ENCODE data around the gene TENM4. TPM values are rescaled to one million over a fixed set of nuclear protein-coding genes. Genes with fewer than 3 reads are reported as not detected.

TENM4 gene
- total RNA-seq, 2 donors from 2014 or later: 68.2 to 130 TPM

GRCh38 chr11:79486242-79486984 lies 45.6 kb upstream of the TENM4 start:
- Histone ChIP-seq H3K27me3 (ENCODE audit: control insufficient read depth, insufficient read depth, low read length, poor library complexity, severe bottlenecking) (peaks cover 14% of the 10 kb centered on the region), H3K27ac (ENCODE audit: low read depth, low read length) (no peak overlapping the region), H3K9ac (ENCODE audit: extremely low read depth, low read length, poor library complexity, severe bottlenecking) (no peak overlapping the region), H3K4me1 (ENCODE audit: control insufficient read depth, insufficient read depth, low read length) (peaks cover 6% of the 10 kb centered on the region), H3K36me3 (ENCODE audit: control insufficient read depth, insufficient read depth, low read length) (no peaks in the 10 kb centered on the region), H3K4me3 (ENCODE audit: low read length) (no peak overlapping the region), H3K9me3 (ENCODE audit: control insufficient read depth, low read length) (no peaks in the 10 kb centered on the region)
- Mint-ChIP-seq H3K27me3 (ENCODE audit: insufficient read depth) (peaks cover 3% of the 10 kb centered on the region), H3K4me3 (no peak overlapping the region), H3K36me3 (ENCODE audit: low read depth) (no peaks in the 10 kb centered on the region), H3K27ac (no peak overlapping the region), H3K9me3 (no peaks in the 10 kb centered on the region), H3K4me1 (peaks cover 38% of the 10 kb centered on the region)
- WGBS, 2 experiments (ENCODE audit: insufficient coverage in 1 of 2, insufficient read length in 1 of 2): 44 to 57% methylated on average over 6 of the region's 6 CpGs
- peak; percentile 82 for DNase-seq
- TF ChIP-seq CTCF (conservative IDR thresholded peaks at IDR 0.05): no peak

- H3K27me3 Mint-ChIP-seq (ENCODE audit: insufficient read depth): peaks cover 3% of the 10 kb centered on the region
- 20 to 30% methylated on average over 3 to 4 of the region's 4 CpGs for WGBS, 2 experiments (ENCODE audit: insufficient coverage in 1 of 2, insufficient read length in 1 of 2)
- no peak overlapping the region for H3K4me3 Mint-ChIP-seq
- peaks cover 35% of the 10 kb centered on the region for H3K4me1 Mint-ChIP-seq
- peaks cover 14% of the 10 kb centered on the region for H3K27me3 ChIP-seq (ENCODE audit: control insufficient read depth, insufficient read depth, low read length, poor library complexity, severe bottlenecking)
- no peaks in the 10 kb centered on the region for H3K9me3 ChIP-seq (ENCODE audit: control insufficient read depth, low read length)
- no peak overlapping the region for H3K27ac ChIP-seq (ENCODE audit: low read depth, low read length)
- H3K9me3 Mint-ChIP-seq: no peaks in the 10 kb centered on the region
- no peak overlapping the region for H3K4me3 ChIP-seq (ENCODE audit: low read length)
- H3K9ac ChIP-seq (ENCODE audit: extremely low read depth, low read length, poor library complexity, severe bottlenecking): no peak overlapping the region
- H3K4me1 ChIP-seq (ENCODE audit: control insufficient read depth, insufficient read depth, low read length): peaks cover 6% of the 10 kb centered on the region
- no peak overlapping the region for H3K27ac Mint-ChIP-seq
- TF ChIP-seq CTCF (conservative IDR thresholded peaks at IDR 0.05): peak; percentile 14
- no peaks in the 10 kb centered on the region for H3K36me3 Mint-ChIP-seq (ENCODE audit: low read depth)
- no peaks in the 10 kb centered on the region for H3K36me3 ChIP-seq (ENCODE audit: control insufficient read depth, insufficient read depth, low read length)
- peak; percentile 89 for DNase-seq
Observed at GRCh38 chr11:79485694-79486093, 44.9 kb upstream of the TENM4 start.

GRCh38 chr11:79484872-79485271 lies 44.0 kb upstream of the TENM4 start:
- H3K9me3 Mint-ChIP-seq: no peaks in the 10 kb centered on the region
- Histone ChIP-seq H3K9me3 (ENCODE audit: control insufficient read depth, low read length) (no peaks in the 10 kb centered on the region), H3K4me1 (ENCODE audit: control insufficient read depth, insufficient read depth, low read length) (peaks cover 1% of the 10 kb centered on the region), H3K27ac (ENCODE audit: low read depth, low read length) (no peak overlapping the region), H3K9ac (ENCODE audit: extremely low read depth, low read length, poor library complexity, severe bottlenecking) (no peak overlapping the region), H3K27me3 (ENCODE audit: control insufficient read depth, insufficient read depth, low read length, poor library complexity, severe bottlenecking) (peaks cover 14% of the 10 kb centered on the region), H3K36me3 (ENCODE audit: control insufficient read depth, insufficient read depth, low read length) (no peaks in the 10 kb centered on the region), H3K4me3 (ENCODE audit: low read length) (no peak overlapping the region)
- no peaks in the 10 kb centered on the region for H3K36me3 Mint-ChIP-seq (ENCODE audit: low read depth)
- peaks cover 26% of the 10 kb centered on the region for H3K4me1 Mint-ChIP-seq
- no peak for TF ChIP-seq CTCF (conservative IDR thresholded peaks at IDR 0.05)
- no peak for DNase-seq
- peaks cover 3% of the 10 kb centered on the region for H3K27me3 Mint-ChIP-seq (ENCODE audit: insufficient read depth)
- H3K27ac Mint-ChIP-seq: no peak overlapping the region
- H3K4me3 Mint-ChIP-seq: no peak overlapping the region

Measured in endodermal cell (in vitro differentiated cells).